A673 (cell line): ENCODE data around the gene ADK.

Experiments
- CTCF ChIP-seq: fragments of 300-800, 200-600 bp; sonication (generic); conservative IDR thresholded peaks from 2 replicates; pipeline ENCODE4 v1.5.1; 2017; ENCODE audit warnings: low read depth, mild to moderate bottlenecking, antibody characterized with exemption, low read length, moderate library complexity, mixed read lengths
- EZH2 ChIP-seq: fragments of 200-600 bp; sonication (generic); IDR thresholded peaks from 2 replicates; pipeline ENCODE4 v1.6.1; 2017; ENCODE audit warnings: borderline replicate concordance, low read depth, mild to moderate bottlenecking, mixed read lengths, antibody characterized with exemption, low read length; ENCODE audit not compliant: poor library complexity, severe bottlenecking

- TF ChIP-seq CTCF = no peak
- TF ChIP-seq EZH2 = no peak
These were observed 352.1 kb downstream of the ADK start for GRCh38 chr10:74502963-74503608.
